GM12864 (cell line): ENCODE results near the gene SREBF1.
A peak's percentile ranks its signal among the peaks of the same experiment; 100 is the strongest.

Source experiments
- DNase-seq: peaks from one replicate; pipeline ENCODE4 v3.0.0-alpha.2; 2011; ENCODE audit warnings: low read depth
- H3K4me3 ChIP-seq: 2 replicates; pipeline ENCODE4 v1.5.1; 2011; ENCODE audit warnings: mild to moderate bottlenecking, low read depth, low read length, control low read depth
- TF ChIP-seq, protein P1 (sequence below): IDR thresholded peaks from 2 replicates; pipeline ENCODE4 v1.5.1; 2011; ENCODE audit warnings: low read depth, mild to moderate bottlenecking, moderate library complexity, low read length, control low read depth, inconsistent platforms; ENCODE audit errors: missing control alignments

The SREBF1 gene

DNA sequence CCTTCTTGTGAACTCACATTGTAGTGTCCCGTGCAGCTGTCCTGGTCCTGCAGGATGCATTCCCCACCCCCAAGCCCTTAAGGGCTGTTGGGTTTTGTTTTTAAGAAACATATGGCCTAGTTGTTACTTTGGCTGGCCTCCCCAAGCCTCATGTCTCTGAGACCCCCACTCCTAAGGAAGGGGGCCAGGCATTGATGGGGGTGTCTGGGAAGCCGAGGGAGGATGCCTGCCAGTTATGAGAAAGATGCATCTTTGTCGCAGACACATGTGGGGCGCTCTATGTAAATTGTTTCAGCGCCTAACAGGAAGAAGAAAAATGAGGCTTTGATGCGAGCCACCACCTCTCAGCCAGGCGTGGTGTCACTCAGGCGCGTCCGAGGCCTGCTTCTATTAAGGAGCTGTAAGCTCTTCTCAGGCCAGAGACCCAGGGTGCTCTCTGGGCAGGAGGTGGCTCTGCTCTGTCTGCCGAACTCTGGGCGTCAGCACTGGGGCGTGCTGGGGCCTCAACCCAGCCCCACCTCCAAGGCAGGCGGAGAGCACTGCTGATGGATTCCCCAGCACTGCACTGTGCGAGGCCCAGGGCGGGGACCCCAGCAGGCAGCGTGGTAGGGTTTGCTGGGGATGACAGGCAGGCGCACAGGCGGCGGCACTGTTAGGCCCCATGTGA lies 70.6 kb downstream of the SREBF1 start:
- peak; percentile 54 for DNase-seq
- no peak overlapping the region for H3K4me3 ChIP-seq
- TF ChIP-seq, protein P1, sequence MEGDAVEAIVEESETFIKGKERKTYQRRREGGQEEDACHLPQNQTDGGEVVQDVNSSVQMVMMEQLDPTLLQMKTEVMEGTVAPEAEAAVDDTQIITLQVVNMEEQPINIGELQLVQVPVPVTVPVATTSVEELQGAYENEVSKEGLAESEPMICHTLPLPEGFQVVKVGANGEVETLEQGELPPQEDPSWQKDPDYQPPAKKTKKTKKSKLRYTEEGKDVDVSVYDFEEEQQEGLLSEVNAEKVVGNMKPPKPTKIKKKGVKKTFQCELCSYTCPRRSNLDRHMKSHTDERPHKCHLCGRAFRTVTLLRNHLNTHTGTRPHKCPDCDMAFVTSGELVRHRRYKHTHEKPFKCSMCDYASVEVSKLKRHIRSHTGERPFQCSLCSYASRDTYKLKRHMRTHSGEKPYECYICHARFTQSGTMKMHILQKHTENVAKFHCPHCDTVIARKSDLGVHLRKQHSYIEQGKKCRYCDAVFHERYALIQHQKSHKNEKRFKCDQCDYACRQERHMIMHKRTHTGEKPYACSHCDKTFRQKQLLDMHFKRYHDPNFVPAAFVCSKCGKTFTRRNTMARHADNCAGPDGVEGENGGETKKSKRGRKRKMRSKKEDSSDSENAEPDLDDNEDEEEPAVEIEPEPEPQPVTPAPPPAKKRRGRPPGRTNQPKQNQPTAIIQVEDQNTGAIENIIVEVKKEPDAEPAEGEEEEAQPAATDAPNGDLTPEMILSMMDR = no peak

DNA sequence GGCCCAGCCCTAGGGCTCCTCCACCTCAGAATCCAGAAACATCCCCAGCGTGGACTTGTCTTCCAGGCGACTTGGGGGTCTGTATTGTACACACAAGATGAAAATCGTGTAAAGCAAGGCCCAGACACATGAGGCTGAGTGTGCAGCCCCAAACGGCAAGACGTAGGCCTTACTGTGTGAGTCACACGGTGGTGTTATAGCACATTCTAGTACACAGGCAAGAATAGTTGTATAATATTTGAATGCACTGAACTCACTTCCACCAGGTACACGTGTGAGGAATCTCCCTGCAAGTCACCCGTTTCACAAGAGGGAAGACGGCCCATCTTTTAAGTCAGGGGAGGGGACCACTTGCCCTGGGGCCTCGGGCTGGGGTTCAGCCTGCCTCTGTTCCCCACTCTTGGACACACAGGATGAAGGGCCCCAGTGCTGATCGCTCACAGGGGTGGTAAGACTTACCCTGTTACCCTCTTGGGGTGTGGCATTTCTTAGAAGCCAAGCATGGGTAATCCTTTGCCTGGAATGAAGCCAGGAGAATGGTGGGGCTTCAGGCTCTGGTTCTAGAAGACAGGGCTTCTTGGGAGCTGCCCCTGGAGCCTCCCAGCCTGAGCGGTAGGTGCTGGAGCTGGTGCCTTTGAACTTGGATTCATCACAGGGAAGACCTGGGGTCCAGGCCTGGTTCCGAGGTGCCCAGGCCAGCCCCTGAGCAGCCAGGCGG lies 71.3 kb downstream of the SREBF1 start:
- no peak overlapping the region for H3K4me3 ChIP-seq
- TF ChIP-seq, protein P1 = no peak
- DNase-seq = no peak

DNA sequence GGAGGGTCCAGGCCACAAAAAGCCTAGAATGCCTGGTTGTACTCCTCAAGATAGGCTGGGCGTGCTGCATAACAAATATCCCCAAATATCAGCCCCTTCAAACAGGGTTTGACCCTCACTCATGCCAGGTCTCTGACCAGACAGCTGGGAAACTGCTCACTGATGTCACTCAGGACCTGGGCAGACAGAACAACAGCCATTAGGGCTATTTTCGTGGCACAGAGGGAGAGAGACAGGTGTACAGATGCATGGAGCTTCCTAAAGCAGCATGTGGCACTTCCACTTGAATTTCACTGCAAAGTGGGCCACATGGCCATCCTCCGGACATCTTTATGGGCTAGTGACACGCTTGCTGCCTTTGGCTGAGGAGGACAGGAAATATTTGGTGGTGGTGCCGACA lies 73.1 kb downstream of the SREBF1 start:
- H3K4me3 ChIP-seq = no peak overlapping the region
- DNase-seq = no peak
- TF ChIP-seq, protein P1 = no peak

DNA sequence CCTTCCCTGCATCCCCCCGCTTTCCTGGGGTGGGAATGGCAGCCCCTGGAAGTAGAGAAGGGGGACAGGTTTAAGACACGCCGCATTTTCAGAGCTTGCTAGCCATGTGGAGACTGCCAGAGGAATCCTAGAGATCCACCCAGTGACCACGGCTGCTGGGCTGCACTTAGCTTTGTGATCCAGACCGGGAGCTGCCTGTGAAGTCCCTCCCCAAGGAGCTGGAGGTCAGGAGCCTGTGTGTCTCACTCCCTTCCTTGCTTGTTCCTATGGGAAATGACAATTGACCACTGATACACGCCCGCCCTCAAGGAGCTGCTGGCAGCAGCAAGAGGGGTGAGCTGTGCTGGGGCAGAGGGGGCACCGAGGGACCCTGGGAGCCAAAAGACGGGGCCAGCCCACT lies 73.7 kb downstream of the SREBF1 start:
- H3K4me3 ChIP-seq = no peak overlapping the region
- DNase-seq = no peak
- TF ChIP-seq, protein P1 = no peak

DNA sequence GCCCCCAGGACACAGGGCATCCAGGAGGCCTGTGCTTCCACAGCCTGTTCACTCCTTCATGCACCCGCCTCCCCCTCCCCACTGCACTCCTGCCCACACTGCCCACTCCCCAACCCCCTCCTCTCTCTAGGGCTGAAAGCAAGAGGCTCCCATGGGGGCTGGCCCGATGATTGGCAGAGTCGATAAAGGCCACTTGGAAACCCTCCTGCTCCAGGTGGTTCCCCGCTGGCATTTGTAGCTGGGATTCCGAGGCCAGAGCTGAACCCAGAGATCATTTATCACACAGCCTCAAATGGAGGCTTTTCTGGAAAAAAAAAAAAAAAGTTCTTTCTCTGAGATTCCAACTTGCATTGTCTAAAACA lies 74.1 kb downstream of the SREBF1 start:
- H3K4me3 ChIP-seq = no peak overlapping the region
- no peak for DNase-seq
- TF ChIP-seq, protein P1 = no peak
